Measurements from ENCODE around the gene BTBD9. TPM values are rescaled to one million over a fixed set of nuclear protein-coding genes. Genes with fewer than 3 reads are reported as not detected.
A peak's percentile ranks its signal among the peaks of the same experiment; 100 is the strongest.

BTBD9 gene
- polyA plus RNA-seq, 3 donors: 15.1 to 17.6 (median 15.5) TPM

GRCh38 chr6:38259736-38260135, 380.0 kb downstream of the BTBD9 start:
- DNase-seq (ENCODE audit: extremely low read depth in 1 of 11, low read depth in 9 of 11, low spot score in 4 of 11): no peak

GRCh38 chr6:38248500-38249234, 391.1 kb downstream of the BTBD9 start:
- no peak for DNase-seq (ENCODE audit: extremely low read depth in 1 of 11, low read depth in 9 of 11, low spot score in 4 of 11)

- DNase-seq (ENCODE audit: extremely low read depth in 1 of 11, low read depth in 9 of 11, low spot score in 4 of 11): no peak
Observed at GRCh38 chr6:38245295-38245694, 394.4 kb downstream of the BTBD9 start.

GRCh38 chr6:38244869-38245268, 394.9 kb downstream of the BTBD9 start:
- no peak for DNase-seq (ENCODE audit: extremely low read depth in 1 of 11, low read depth in 9 of 11, low spot score in 4 of 11)

GRCh38 chr6:38241200-38241871, 398.4 kb downstream of the BTBD9 start:
- DNase-seq (ENCODE audit: extremely low read depth in 1 of 11, low read depth in 9 of 11, low spot score in 4 of 11): no peak

GRCh38 chr6:38239719-38240451, 399.8 kb downstream of the BTBD9 start:
- DNase-seq (ENCODE audit: extremely low read depth in 1 of 11, low read depth in 9 of 11, low spot score in 4 of 11): no peak

- DNase-seq (ENCODE audit: extremely low read depth in 1 of 11, low read depth in 9 of 11, low spot score in 4 of 11): no peak
Observed at GRCh38 chr6:38236631-38237030, 403.1 kb downstream of the BTBD9 start.

- peak in 1 of 11 donors; percentile 20 for DNase-seq (ENCODE audit: extremely low read depth in 1 of 11, low read depth in 9 of 11, low spot score in 4 of 11)
Observed at GRCh38 chr6:38234934-38235682, 404.6 kb downstream of the BTBD9 start.

- DNase-seq (ENCODE audit: extremely low read depth in 1 of 11, low read depth in 9 of 11, low spot score in 4 of 11): no peak
Observed at GRCh38 chr6:38234141-38234540, 405.6 kb downstream of the BTBD9 start.

- no peak for DNase-seq (ENCODE audit: extremely low read depth in 1 of 11, low read depth in 9 of 11, low spot score in 4 of 11)
Observed at GRCh38 chr6:38233161-38233791, 406.5 kb downstream of the BTBD9 start.

- DNase-seq (ENCODE audit: extremely low read depth in 1 of 11, low read depth in 9 of 11, low spot score in 4 of 11): no peak
Observed at GRCh38 chr6:38225766-38226165, 414.0 kb downstream of the BTBD9 start.

- DNase-seq (ENCODE audit: extremely low read depth in 1 of 11, low read depth in 9 of 11, low spot score in 4 of 11): no peak
Observed at GRCh38 chr6:38221251-38221650, 418.5 kb downstream of the BTBD9 start.

GRCh38 chr6:38220069-38220723, 419.5 kb downstream of the BTBD9 start:
- no peak for DNase-seq (ENCODE audit: extremely low read depth in 1 of 11, low read depth in 9 of 11, low spot score in 4 of 11)

GRCh38 chr6:38218235-38218634, 421.5 kb downstream of the BTBD9 start:
- no peak for DNase-seq (ENCODE audit: extremely low read depth in 1 of 11, low read depth in 9 of 11, low spot score in 4 of 11)

GRCh38 chr6:38216451-38216850, 423.3 kb downstream of the BTBD9 start:
- no peak for DNase-seq (ENCODE audit: extremely low read depth in 1 of 11, low read depth in 9 of 11, low spot score in 4 of 11)

GRCh38 chr6:38215651-38216311, 423.9 kb downstream of the BTBD9 start:
- DNase-seq (ENCODE audit: extremely low read depth in 1 of 11, low read depth in 9 of 11, low spot score in 4 of 11): no peak

GRCh38 chr6:38215225-38215624, 424.5 kb downstream of the BTBD9 start:
- DNase-seq (ENCODE audit: extremely low read depth in 1 of 11, low read depth in 9 of 11, low spot score in 4 of 11): no peak

GRCh38 chr6:38214159-38214558, 425.6 kb downstream of the BTBD9 start:
- DNase-seq (ENCODE audit: extremely low read depth in 1 of 11, low read depth in 9 of 11, low spot score in 4 of 11): no peak
